ENCODE measurements around the gene CIITA.

Gene CIITA

GRCh38 chr16:10867199-10867598 lies 9.8 kb upstream of the CIITA start:
- no peaks in the 10 kb centered on the region for H3K27me3 ChIP-seq (ENCODE audit: control insufficient read depth in 2 of 2, insufficient read depth in 2 of 2, low read length in 2 of 2)
- peak overlapping the region; percentile 7 to 52 for H3K4me3 ChIP-seq (ENCODE audit: low read length in 2 of 2)
- no peaks in the 10 kb centered on the region for H3K9me3 ChIP-seq (ENCODE audit: control insufficient read depth in 2 of 2, low read length in 2 of 2)
- peak overlapping the region; percentile 44 to 56 for H3K27ac ChIP-seq (ENCODE audit: low read depth in 2 of 2, low read length in 2 of 2)
- H3K9ac ChIP-seq (ENCODE audit: low read depth in 1 of 2, low read length in 2 of 2) = no peak overlapping the region
- peaks cover 14 to 20% of the 10 kb centered on the region in 2 donors for H3K4me1 ChIP-seq (ENCODE audit: control insufficient read depth in 2 of 2, insufficient read depth in 2 of 2, low read length in 2 of 2)
- no peaks in the 10 kb centered on the region for H3K36me3 ChIP-seq (ENCODE audit: control insufficient read depth in 2 of 2, insufficient read depth in 2 of 2, low read length in 2 of 2)

- no peak overlapping the region for H3K9ac ChIP-seq (ENCODE audit: low read depth in 1 of 2, low read length in 2 of 2)
- no peaks in the 10 kb centered on the region for H3K27me3 ChIP-seq (ENCODE audit: control insufficient read depth in 2 of 2, insufficient read depth in 2 of 2, low read length in 2 of 2)
- no peaks in the 10 kb centered on the region for H3K9me3 ChIP-seq (ENCODE audit: control insufficient read depth in 2 of 2, low read length in 2 of 2)
- no peaks in the 10 kb centered on the region for H3K36me3 ChIP-seq (ENCODE audit: control insufficient read depth in 2 of 2, insufficient read depth in 2 of 2, low read length in 2 of 2)
- H3K4me1 ChIP-seq (ENCODE audit: control insufficient read depth in 2 of 2, insufficient read depth in 2 of 2, low read length in 2 of 2) = peaks cover 14 to 20% of the 10 kb centered on the region in 2 donors
- H3K27ac ChIP-seq (ENCODE audit: low read depth in 2 of 2, low read length in 2 of 2) = peak overlapping the region; percentile 51 to 66
- peak overlapping the region in 1 of 2 donors; percentile 52 for H3K4me3 ChIP-seq (ENCODE audit: low read length in 2 of 2)
Measured at GRCh38 chr16:10868104-10868595, 8.9 kb upstream of the CIITA start.

- Histone ChIP-seq H3K4me3 (ENCODE audit: low read length in 2 of 2) (peak overlapping the region in 1 of 2 donors; percentile 52), H3K27ac (ENCODE audit: low read depth in 2 of 2, low read length in 2 of 2) (peak overlapping the region; percentile 51 to 66), H3K36me3 (ENCODE audit: control insufficient read depth in 2 of 2, insufficient read depth in 2 of 2, low read length in 2 of 2) (no peaks in the 10 kb centered on the region), H3K27me3 (ENCODE audit: control insufficient read depth in 2 of 2, insufficient read depth in 2 of 2, low read length in 2 of 2) (no peaks in the 10 kb centered on the region), H3K4me1 (ENCODE audit: control insufficient read depth in 2 of 2, insufficient read depth in 2 of 2, low read length in 2 of 2) (peaks cover 14 to 20% of the 10 kb centered on the region in 2 donors), H3K9ac (ENCODE audit: low read depth in 1 of 2, low read length in 2 of 2) (no peak overlapping the region), H3K9me3 (ENCODE audit: control insufficient read depth in 2 of 2, low read length in 2 of 2) (no peaks in the 10 kb centered on the region)
Measured at GRCh38 chr16:10868596-10869469, 8.2 kb upstream of the CIITA start.

GRCh38 chr16:10870137-10870776 lies 6.7 kb upstream of the CIITA start:
- H3K27ac ChIP-seq (ENCODE audit: low read depth in 2 of 2, low read length in 2 of 2) = peak overlapping the region in 1 of 2 donors; percentile 10
- no peak overlapping the region for H3K4me3 ChIP-seq (ENCODE audit: low read length in 2 of 2)
- H3K9ac ChIP-seq (ENCODE audit: low read depth in 1 of 2, low read length in 2 of 2) = no peak overlapping the region
- H3K9me3 ChIP-seq (ENCODE audit: control insufficient read depth in 2 of 2, low read length in 2 of 2) = no peaks in the 10 kb centered on the region
- no peaks in the 10 kb centered on the region for H3K36me3 ChIP-seq (ENCODE audit: control insufficient read depth in 2 of 2, insufficient read depth in 2 of 2, low read length in 2 of 2)
- peaks cover 14 to 20% of the 10 kb centered on the region in 2 donors for H3K4me1 ChIP-seq (ENCODE audit: control insufficient read depth in 2 of 2, insufficient read depth in 2 of 2, low read length in 2 of 2)
- H3K27me3 ChIP-seq (ENCODE audit: control insufficient read depth in 2 of 2, insufficient read depth in 2 of 2, low read length in 2 of 2) = no peaks in the 10 kb centered on the region

- no peaks in the 10 kb centered on the region for H3K27me3 ChIP-seq (ENCODE audit: control insufficient read depth in 2 of 2, insufficient read depth in 2 of 2, low read length in 2 of 2)
- H3K9me3 ChIP-seq (ENCODE audit: control insufficient read depth in 2 of 2, low read length in 2 of 2) = no peaks in the 10 kb centered on the region
- H3K27ac ChIP-seq (ENCODE audit: low read depth in 2 of 2, low read length in 2 of 2) = peak overlapping the region; percentile 10 to 42
- no peak overlapping the region for H3K9ac ChIP-seq (ENCODE audit: low read depth in 1 of 2, low read length in 2 of 2)
- peaks cover 14 to 20% of the 10 kb centered on the region in 2 donors for H3K4me1 ChIP-seq (ENCODE audit: control insufficient read depth in 2 of 2, insufficient read depth in 2 of 2, low read length in 2 of 2)
- no peak overlapping the region for H3K4me3 ChIP-seq (ENCODE audit: low read length in 2 of 2)
- H3K36me3 ChIP-seq (ENCODE audit: control insufficient read depth in 2 of 2, insufficient read depth in 2 of 2, low read length in 2 of 2) = no peaks in the 10 kb centered on the region
Measured at GRCh38 chr16:10870808-10871156, 6.2 kb upstream of the CIITA start.

GRCh38 chr16:10871157-10871991 lies 5.6 kb upstream of the CIITA start:
- H3K9me3 ChIP-seq (ENCODE audit: control insufficient read depth in 2 of 2, low read length in 2 of 2) = no peaks in the 10 kb centered on the region
- H3K9ac ChIP-seq (ENCODE audit: low read depth in 1 of 2, low read length in 2 of 2) = peak overlapping the region in 1 of 2 donors; percentile 7
- H3K36me3 ChIP-seq (ENCODE audit: control insufficient read depth in 2 of 2, insufficient read depth in 2 of 2, low read length in 2 of 2) = no peaks in the 10 kb centered on the region
- no peak overlapping the region for H3K4me3 ChIP-seq (ENCODE audit: low read length in 2 of 2)
- H3K27me3 ChIP-seq (ENCODE audit: control insufficient read depth in 2 of 2, insufficient read depth in 2 of 2, low read length in 2 of 2) = no peaks in the 10 kb centered on the region
- peaks cover 14 to 20% of the 10 kb centered on the region in 2 donors for H3K4me1 ChIP-seq (ENCODE audit: control insufficient read depth in 2 of 2, insufficient read depth in 2 of 2, low read length in 2 of 2)
- peak overlapping the region; percentile 10 to 42 for H3K27ac ChIP-seq (ENCODE audit: low read depth in 2 of 2, low read length in 2 of 2)

- Histone ChIP-seq H3K27ac (ENCODE audit: low read depth in 2 of 2, low read length in 2 of 2) (peak overlapping the region in 1 of 2 donors; percentile 65), H3K9ac (ENCODE audit: low read depth in 1 of 2, low read length in 2 of 2) (no peak overlapping the region), H3K9me3 (ENCODE audit: control insufficient read depth in 2 of 2, low read length in 2 of 2) (no peaks in the 10 kb centered on the region), H3K4me3 (ENCODE audit: low read length in 2 of 2) (peak overlapping the region in 1 of 2 donors; percentile 40), H3K4me1 (ENCODE audit: control insufficient read depth in 2 of 2, insufficient read depth in 2 of 2, low read length in 2 of 2) (peaks cover 15 to 20% of the 10 kb centered on the region in 2 donors), H3K36me3 (ENCODE audit: control insufficient read depth in 2 of 2, insufficient read depth in 2 of 2, low read length in 2 of 2) (no peaks in the 10 kb centered on the region), H3K27me3 (ENCODE audit: control insufficient read depth in 2 of 2, insufficient read depth in 2 of 2, low read length in 2 of 2) (peaks cover 0 to 9% of the 10 kb centered on the region in 2 donors)
Measured at GRCh38 chr16:10876315-10876714, 687 bp upstream of the CIITA start.

GRCh38 chr16:10877472-10877946 lies 507 bp downstream of the CIITA start:
- no peaks in the 10 kb centered on the region for H3K9me3 ChIP-seq (ENCODE audit: control insufficient read depth in 2 of 2, low read length in 2 of 2)
- peak overlapping the region; percentile 30 to 77 for H3K4me3 ChIP-seq (ENCODE audit: low read length in 2 of 2)
- peaks cover 7 to 13% of the 10 kb centered on the region in 2 donors for H3K4me1 ChIP-seq (ENCODE audit: control insufficient read depth in 2 of 2, insufficient read depth in 2 of 2, low read length in 2 of 2)
- H3K27ac ChIP-seq (ENCODE audit: low read depth in 2 of 2, low read length in 2 of 2) = peak overlapping the region; percentile 4 to 60
- peak overlapping the region; percentile 22 to 60 for H3K9ac ChIP-seq (ENCODE audit: low read depth in 1 of 2, low read length in 2 of 2)
- no peaks in the 10 kb centered on the region for H3K36me3 ChIP-seq (ENCODE audit: control insufficient read depth in 2 of 2, insufficient read depth in 2 of 2, low read length in 2 of 2)
- H3K27me3 ChIP-seq (ENCODE audit: control insufficient read depth in 2 of 2, insufficient read depth in 2 of 2, low read length in 2 of 2) = peaks cover 0 to 9% of the 10 kb centered on the region in 2 donors

GRCh38 chr16:10878328-10878643 lies 1.3 kb downstream of the CIITA start:
- Histone ChIP-seq H3K9me3 (ENCODE audit: control insufficient read depth in 2 of 2, low read length in 2 of 2) (no peaks in the 10 kb centered on the region), H3K4me1 (ENCODE audit: control insufficient read depth in 2 of 2, insufficient read depth in 2 of 2, low read length in 2 of 2) (peaks cover 7 to 13% of the 10 kb centered on the region in 2 donors), H3K4me3 (ENCODE audit: low read length in 2 of 2) (peak overlapping the region; percentile 57 to 77), H3K9ac (ENCODE audit: low read depth in 1 of 2, low read length in 2 of 2) (peak overlapping the region; percentile 52 to 60), H3K27me3 (ENCODE audit: control insufficient read depth in 2 of 2, insufficient read depth in 2 of 2, low read length in 2 of 2) (peaks cover 0 to 9% of the 10 kb centered on the region in 2 donors), H3K36me3 (ENCODE audit: control insufficient read depth in 2 of 2, insufficient read depth in 2 of 2, low read length in 2 of 2) (no peaks in the 10 kb centered on the region), H3K27ac (ENCODE audit: low read depth in 2 of 2, low read length in 2 of 2) (peak overlapping the region; percentile 4 to 25)

All from mucosa of rectum (tissue), 2 donors.